HG03064 (cell line): ENCODE measurements around the gene ZC2HC1B.

Source experiments
- ATAC-seq: cut with Tn5 transposase; IDR thresholded peaks from one replicate; pipeline ENCODE4 v1.9.1; 2021; ENCODE audit warnings: low read depth; ENCODE audit not compliant: unreplicated experiment

Gene ZC2HC1B

DNA sequence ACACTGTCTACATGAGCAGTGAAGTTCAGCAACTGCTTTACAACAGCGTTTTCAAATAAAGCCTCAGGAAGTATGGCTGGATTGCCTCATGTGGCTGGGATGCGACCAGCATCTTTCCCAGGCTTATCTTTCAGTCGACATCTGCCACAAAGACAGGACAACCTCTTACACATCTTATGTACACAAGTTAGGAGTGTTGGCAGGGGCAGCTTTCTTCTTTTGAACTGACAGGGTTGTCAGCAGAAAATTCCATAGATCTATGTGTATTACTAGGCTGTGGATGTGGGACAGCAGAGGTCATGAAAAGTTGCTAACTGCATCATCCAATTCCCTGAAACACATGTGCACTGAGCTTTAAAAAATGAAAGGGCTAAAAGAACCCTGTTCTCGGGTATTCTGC is 95.7 kb downstream of the ZC2HC1B start:
- no peak for ATAC-seq

DNA sequence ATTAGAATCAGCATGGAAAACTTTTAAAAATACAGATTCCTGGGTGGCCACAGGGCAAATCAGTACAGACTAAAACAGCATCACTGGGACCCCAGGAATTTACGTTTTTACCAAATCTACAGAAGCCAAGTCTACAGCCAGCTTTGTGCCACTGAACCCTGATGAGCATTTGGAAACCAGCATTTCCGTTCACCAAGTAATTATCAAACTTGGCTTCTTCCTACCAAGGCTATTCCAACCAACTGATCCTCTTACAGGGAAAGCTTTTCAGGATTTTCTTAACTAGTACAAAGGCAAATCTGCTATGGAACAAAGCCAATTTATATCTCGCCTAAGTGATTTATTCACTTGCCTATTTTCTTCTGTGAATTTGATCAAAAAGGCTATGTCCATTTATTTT is 96.8 kb downstream of the ZC2HC1B start:
- ATAC-seq = no peak

DNA sequence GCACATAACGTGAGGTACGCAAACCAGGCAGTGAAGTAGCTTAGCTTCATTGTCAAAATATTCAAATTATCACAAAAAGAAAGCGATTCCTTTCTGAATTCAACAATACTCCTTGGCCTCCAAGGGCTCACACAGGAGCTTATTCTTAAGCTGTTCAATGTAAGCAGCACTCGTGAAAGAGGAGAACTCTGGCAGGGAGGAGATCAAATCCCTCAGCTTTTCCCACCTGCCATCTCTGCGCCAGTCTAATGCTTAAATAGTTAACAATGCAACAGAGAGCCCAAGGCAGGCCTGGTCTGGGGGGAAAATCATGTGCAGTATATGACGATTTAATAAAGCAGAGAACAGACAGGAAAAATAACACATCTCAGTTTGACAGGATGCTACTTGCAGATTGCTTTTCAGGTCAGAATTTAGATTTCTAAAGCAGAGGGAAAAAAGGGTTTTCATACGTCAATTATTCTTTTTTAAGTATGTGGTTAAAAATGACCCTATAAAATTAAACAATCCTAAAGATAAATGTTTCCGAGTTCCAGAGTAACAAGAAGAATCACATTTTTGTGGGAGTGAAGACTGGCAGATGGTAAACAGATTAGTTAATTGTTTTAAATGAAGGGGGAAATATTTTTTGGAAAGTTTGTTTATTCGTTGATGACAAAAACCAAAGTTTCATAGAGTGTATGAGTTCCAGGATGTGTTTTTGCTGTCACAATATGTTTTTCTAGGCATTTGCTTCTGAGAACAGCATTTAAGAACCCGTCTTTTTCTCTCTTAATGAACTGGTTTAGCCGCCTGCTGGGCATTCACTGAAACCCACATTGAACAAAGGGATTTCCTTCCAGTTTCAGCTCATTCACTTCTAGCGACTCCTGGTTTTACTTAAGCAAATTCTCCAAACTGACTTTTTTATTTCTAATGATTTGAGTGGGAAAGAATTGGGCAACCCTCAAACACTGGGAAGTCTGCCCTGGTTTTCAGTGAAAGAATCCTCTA is 97.9 kb downstream of the ZC2HC1B start:
- ATAC-seq = no peak

DNA sequence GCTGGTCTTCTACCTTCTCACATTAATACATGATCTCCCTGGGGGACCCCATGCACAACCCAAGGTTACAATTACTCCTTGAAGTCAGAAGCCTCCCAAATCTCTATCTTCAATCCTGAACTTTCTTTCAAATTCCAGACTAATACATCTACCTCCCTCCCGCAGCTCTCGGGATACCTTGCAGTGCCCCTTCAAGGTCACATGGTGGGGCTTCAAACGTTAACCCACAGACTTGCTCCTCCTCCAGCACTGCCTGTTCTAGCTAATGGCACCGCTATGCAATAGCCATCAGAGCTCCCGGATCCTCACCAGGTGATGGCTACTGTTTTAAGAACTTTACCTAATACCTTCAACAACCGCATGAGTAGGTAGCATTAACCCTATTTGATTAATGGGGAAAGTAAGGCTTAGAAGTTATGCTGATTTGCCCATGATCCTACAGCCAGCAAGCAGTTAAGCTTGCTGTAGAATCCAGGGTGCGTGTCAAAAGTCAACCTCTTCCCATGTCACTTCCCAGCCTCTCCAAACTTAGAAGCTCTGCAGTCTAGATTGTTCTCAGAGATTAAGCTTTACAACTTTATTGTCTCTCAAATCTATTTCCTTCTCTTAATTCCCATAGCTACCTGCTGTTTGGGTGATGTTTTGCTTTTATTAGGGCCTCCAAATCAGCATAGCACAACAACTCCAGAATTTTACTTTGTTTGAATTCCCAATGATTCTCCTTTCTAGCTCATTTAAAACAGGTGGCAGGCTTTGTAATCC is 99.1 kb downstream of the ZC2HC1B start:
- no peak for ATAC-seq

DNA sequence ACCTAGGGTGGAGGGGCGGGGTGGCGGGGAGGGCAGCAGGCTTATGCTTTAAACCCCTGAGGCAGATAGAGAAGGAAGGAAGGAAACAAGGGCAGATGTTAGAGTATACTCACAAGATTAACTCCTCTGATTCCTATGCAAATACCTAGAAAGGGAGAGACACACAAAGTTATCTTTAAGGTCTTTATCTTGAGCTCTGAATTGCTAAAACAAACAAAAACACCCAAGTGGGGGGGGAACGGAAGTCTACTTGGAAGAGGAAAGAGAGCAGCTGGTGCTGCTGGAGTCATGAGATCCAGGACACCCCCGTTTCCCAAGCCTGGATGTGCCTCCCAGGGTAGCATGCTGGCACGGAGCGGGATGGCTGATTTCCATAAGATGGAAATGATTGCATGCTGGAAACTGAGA is 100.4 kb downstream of the ZC2HC1B start:
- ATAC-seq = no peak

DNA sequence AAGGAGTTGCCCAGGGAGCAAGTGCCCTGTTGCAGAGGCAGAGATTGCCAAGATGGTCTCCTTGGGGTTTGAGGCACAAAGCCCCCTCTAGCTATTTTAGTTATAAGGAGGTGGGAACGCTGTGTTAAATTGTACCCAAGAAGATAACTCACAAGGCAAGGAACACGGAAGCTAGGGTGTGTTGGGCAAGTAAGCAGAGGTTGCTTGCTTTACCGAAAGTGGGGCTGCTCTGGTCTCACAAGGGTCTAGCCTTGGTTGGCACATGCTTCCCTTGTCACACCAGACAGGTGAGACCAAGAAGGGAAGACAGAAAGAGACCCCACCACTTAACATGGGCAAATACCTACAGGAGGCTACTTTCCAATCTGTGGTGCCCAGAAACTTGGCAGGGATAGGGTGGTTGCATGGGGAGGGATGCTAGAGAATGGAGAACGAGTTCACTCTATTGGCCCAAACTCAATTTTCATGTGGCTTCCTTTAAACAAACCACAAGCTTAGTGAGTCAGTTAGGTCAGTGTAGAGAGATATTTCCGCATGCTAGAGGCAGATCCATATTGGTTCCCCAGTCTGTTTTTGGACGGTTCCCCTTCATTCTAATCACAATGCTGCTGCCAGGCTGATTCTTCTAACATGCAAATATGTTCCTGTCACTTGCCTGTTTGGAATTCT is 101.4 kb downstream of the ZC2HC1B start:
- ATAC-seq = no peak

DNA sequence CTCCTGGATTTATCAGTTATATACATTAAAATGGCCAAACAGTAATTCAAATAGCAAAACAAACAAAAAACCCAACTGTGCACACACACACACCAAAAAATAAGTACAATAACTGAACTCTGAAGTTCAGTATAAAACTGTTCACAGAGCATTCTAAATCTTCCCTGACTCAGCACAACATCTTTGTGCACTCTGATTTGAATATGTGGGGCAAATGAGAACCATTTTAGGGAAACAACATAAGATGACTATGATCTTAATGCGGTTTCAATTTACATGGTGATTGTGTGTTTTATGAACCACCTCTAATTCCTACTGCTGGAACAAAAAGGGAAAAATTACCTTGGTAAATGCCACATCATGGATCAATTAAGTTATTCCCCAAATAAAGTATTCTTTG is 102.0 kb downstream of the ZC2HC1B start:
- ATAC-seq = no peak

DNA sequence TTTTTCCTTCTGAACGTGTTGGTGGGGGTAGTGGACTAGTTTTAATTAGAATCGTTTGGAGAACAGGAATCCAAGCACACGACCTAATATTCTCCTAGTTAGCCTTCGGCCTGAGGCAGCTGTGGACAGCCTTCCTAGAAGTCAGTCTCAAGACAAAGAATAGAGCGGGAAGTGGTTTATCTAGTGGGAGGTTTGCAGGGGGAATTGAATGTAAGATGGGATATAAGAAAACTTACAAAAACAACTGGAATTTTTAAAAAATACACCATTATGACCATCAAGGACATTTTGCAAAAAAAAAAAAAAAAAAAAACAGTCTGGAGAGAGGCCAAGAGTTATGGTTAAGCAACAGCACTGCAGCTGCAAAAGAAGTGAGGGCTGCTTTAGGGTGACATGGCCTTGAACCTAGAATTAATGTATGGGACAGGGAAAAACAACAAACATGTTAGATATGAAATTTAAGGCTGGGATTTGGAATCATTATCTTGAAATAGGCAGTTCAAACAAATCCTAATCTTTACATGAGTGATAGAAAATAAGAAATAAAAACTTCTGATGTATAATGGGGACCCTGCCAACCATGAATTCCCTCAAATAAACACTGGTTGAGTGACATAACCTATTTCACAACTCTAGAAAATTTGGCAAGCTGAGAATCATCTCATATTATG is 103.6 kb downstream of the ZC2HC1B start:
- ATAC-seq = no peak

DNA sequence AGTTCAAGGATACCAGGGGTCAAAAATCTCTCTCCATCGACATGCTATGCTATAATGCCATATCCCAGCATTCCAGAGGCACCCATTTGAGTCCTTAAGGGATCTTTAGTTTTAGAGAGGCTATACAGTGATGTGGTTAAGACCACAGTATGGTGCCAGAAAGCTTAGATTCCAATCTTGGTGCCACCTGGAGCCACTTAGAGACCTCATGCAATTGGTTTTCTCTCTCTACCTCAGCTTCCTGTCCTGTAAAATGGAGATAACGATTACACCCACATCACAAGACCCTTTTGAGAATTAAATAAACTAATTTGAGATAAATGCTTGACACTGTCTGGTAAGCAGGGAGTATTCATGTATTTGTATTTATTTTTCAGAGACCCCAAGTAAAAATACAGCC is 104.8 kb downstream of the ZC2HC1B start:
- ATAC-seq = no peak

DNA sequence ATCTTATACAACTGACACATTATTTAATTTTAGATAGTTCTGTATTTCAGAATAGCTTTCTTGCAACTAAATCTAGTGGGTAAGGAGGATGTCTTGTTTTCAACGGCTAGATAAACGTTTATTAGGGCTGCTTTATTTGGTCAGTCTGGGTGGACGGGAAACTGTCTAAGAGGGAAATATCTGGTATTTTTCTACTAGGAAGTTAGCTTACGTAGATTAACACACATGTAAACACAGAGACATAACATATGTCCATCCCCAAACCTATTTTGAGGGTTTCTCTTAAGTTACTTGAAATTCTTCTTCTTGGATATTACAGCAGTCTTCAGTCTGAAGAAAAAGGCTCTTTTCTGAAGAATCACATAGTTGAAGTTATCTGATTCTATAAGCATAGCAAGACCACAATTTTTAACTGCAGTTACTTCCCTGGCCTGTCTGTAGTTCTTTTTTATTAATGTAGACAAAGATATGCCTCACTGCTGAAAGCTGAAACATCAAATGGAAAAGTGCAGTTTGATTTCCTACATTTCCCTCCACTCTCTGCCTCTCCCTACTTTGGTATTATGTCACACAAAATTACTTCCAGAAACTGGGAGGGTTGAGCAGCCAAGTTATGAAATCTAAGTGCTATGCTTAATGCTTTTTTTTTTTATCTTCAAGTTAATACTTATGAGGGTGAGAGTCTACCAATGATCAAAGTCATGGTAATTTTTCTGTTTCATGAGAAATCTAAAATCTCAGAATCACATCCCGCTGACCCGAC is 106.4 kb downstream of the ZC2HC1B start:
- no peak for ATAC-seq

DNA sequence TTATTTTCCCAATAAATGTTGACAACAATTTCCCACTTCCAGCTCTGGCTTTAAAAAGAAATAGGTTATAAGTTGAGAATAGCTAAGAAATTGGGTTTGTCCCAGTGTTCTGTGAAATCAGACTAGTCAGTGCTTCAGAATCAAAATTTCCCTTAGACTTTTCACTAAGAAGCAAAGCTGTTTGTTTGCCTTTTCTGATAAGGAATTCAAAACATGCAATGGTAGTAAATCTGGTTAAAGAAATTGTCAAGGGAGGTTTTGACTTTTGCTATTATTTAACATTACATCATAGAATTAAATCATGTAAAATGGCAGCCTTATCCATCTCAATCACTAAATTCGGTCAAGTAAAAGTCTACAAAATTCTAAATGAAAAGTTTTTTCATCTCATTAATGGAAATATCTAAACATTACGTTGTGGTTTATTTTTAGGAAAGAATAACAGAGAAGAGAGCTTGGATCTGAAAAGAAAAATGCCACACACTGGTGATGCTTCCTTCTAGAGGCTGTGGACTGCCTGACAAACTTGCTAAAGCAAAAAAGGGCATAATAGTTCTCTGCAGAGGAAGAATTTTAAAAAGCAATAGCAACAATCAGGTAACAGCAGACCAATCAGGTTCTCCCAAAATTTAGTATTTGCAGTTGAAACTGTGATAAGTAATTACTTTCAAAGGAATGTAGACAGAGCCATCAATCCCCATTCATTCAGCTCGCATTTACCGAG is 107.4 kb downstream of the ZC2HC1B start:
- ATAC-seq = no peak

DNA sequence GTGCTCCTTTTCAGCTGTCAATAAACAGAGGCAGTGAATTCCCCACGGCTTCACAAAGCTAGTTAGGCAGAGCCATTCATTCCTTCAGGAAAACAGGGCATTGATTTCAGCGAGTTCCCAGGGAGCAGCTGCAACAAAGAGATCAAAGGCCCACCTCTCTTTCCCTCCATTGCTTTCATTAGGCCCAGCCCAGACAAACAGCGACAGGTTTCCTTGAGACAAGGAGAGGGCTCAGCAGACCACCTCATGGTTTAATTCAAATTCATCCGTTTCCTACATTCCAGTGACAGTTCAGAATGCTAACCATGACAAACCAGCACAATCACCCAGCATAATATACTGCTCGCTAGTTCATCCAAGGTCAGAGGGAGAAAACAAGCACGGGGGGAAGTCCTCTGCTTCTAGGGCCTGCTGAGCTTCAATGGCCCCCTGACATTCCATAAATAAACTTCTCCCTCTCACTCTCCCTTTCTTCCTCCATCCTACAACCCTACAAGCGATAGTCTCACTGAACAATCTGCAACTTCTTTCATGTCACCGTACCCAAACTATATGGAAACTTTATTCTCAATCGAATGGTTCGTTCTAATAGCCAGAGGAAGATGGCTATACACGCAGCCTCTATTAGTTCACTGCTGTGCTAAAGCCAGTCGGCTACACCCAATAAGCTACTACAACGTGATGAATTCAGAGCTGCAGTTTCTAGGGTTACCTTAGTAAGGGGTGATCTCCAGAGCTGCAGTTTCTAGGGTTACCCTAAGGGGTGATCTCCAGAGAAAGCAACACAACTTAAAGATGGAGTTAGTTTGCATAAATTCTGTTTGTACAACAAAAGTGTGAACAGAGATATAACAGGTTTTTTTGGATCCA is 109.1 kb downstream of the ZC2HC1B start:
- no peak for ATAC-seq

DNA sequence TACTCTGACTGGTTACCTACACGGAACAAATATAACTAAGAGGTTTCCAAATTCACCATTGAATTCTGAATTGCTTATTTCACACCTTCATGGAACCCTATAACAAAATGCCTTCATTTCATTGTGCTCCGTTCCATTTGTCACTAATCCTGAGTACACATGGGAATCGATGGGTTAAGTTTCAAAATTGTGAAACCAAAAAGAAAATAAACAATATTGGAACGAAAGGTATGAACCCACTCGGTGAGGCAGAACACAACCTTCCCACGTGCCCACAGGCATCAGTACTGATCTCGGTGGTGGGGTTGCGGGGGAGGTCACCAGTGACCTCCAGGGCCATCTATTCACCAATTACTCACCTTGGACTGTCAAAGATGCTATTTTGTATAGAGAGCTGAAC is 109.8 kb downstream of the ZC2HC1B start:
- ATAC-seq = no peak

DNA sequence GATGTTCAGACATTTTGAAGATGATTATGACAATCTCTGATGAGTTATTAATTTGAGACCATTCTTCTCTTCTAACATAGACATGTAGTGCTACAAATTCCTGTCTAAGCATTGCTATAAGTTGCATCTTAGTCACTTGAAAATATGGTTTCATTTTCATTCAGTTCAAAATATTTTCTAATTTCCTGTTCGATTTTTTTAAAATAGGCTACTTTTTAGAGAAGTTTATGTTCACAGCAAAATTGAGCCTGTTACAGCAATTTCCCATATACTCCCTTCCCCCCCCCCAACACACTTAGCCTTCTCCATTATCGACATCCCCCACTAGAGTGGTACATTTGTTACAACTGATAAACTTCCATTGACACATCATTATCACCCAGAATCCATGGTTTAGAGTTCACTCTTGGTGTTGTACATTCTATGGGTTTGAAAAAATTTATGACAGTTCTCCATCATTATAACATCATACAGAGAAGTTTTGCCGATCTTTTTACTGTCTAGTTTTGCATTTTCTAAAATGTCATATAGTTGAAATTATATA is 112.6 kb downstream of the ZC2HC1B start:
- ATAC-seq = no peak

DNA sequence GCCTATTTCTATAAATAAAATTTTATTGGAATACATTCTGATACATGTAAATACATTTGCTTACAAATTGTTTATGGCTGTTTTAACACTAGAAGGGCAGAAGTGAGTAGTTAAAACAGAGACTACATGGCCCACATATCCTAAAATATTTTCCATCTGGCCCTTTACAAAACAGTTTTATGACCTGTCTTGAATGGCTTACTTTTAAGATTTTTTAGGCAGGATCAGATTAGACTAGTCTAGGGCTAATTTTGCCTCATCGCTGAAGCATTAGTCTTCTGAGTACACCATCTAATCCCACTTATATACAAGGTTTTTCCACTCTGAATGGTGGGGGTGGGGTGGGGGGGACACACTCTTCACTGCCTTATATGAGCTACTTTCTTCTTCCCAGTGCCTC is 116.6 kb downstream of the ZC2HC1B start:
- no peak for ATAC-seq

DNA sequence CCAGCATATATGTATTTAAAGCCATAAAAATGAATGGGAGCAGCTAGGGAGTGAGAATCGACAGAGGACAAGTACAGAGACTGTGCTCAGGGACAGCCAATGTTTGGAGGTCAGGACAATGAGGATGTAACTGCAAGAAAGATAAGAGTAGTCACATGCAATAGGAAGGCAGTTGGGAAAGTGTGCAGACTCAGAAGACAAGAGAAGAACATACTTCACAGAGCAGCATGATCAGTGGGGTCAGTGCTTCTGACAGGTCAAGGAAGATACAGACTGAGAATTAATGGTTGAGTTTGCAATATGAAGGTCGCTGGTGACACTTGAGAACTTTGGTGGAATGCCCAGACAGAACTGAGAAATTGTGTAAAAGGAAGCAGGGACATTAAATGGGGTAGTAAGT is 118.7 kb downstream of the ZC2HC1B start:
- no peak for ATAC-seq

DNA sequence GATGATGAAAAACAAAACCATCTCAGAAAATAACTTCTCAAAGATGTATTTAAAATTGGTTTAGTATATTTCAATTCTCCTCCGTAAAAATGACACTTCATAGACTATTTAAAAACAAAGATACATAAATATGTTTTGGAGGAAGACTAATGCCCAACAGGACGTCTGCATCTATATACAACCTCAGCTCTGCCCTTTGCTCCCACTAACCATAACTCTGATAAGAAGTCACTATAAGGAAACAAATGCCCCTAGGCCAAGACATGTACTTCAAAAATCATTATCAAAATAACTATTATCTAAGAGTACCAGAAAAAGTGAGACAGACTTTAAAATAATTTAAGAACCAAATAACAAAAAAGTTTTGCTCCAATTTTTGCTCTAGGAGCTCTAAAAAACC is 120.4 kb downstream of the ZC2HC1B start:
- no peak for ATAC-seq

DNA sequence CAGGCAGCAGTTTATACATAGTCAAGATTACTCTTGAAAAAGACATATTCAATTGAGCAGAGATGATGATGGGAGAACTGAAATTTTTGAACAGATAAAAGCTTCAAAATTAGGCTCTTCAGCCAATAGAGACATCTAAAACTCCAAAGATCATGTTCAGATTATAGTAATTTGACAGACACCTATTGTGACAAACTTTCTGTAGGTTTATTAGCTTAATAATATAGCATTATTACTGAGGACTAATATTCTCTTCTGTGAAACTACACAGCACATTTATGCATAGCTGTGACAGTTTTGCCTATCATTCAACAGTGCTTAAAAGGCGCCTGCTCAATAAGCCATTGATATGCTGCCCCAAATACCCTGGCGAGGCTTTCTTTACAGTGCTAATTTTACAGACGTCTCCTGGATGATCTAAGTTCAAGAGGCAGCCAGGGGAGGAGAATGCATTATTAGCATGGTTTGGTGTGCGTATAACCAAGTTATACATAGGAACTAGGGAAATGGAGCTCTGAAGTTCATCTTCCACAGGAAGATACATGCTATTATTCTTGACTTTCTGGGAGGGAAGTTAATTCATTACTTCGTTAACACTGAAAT is 122.3 kb downstream of the ZC2HC1B start:
- ATAC-seq = no peak
